LNCaP clone FGC (cell line): Measurements from ENCODE around the gene CADM4.

Experiments used
- DNase-seq: peaks from one replicate; pipeline ENCODE4 v3.0.0-alpha.2; 2011; ENCODE audit warnings: low read depth
- H3K4me3 ChIP-seq: 2 replicates; pipeline ENCODE4 v1.5.1; 2011; ENCODE audit warnings: mild to moderate bottlenecking, low read depth, low read length, control low read depth
- CTCF ChIP-seq: IDR thresholded peaks from 2 replicates; pipeline ENCODE4 v1.5.1; 2012; ENCODE audit warnings: mild to moderate bottlenecking; ENCODE audit not compliant: control insufficient read depth, insufficient read depth; ENCODE audit errors: extremely low read depth

CADM4 gene

GRCh38 chr19:43662487-43662886 lies 22.8 kb upstream of the CADM4 start:
- peak; percentile 25; the same call in 1 of the 2 replicates for TF ChIP-seq CTCF
- no peak overlapping the region for H3K4me3 ChIP-seq
- DNase-seq, result no peak

- DNase-seq, result no peak
- no peak overlapping the region for H3K4me3 ChIP-seq
- TF ChIP-seq CTCF, result no peak
Observed at GRCh38 chr19:43660971-43661360, 21.3 kb upstream of the CADM4 start.

GRCh38 chr19:43660301-43660970 lies 20.8 kb upstream of the CADM4 start:
- DNase-seq, result no peak
- H3K4me3 ChIP-seq, result no peak overlapping the region
- TF ChIP-seq CTCF, result no peak

GRCh38 chr19:43658494-43658893 lies 18.8 kb upstream of the CADM4 start:
- DNase-seq, result no peak
- H3K4me3 ChIP-seq, result no peak overlapping the region
- no peak for TF ChIP-seq CTCF

GRCh38 chr19:43658001-43658400 lies 18.4 kb upstream of the CADM4 start:
- TF ChIP-seq CTCF, result no peak
- no peak for DNase-seq
- H3K4me3 ChIP-seq, result no peak overlapping the region

- no peak overlapping the region for H3K4me3 ChIP-seq
- no peak for DNase-seq
- no peak for TF ChIP-seq CTCF
Observed at GRCh38 chr19:43656436-43656835, 16.8 kb upstream of the CADM4 start.

GRCh38 chr19:43652546-43652874 lies 12.9 kb upstream of the CADM4 start:
- no peak overlapping the region for H3K4me3 ChIP-seq
- no peak for DNase-seq
- TF ChIP-seq CTCF, result no peak
